Hematopoietic multipotent progenitor cell treated with erythropoietin and hydrocortisone succinate and interleukin-3 and kit ligand, for 15 days (in vitro differentiated cells): ENCODE measurements around the gene SVOP.
"Not testable (repeated sequence)": the region's sequence is repeated elsewhere in the genome, so short reads cannot be mapped to it uniquely, and the experiment has no call there.

Source experiments
- DNase-seq: peaks from one replicate; pipeline ENCODE4 v3.0.0-alpha.2; 2015; ENCODE audit warnings: low spot score

The SVOP gene

GRCh38 chr12:109033239-109034196 is 12.7 kb upstream of the SVOP start:
- DNase-seq = no peak

- no peak for DNase-seq
Observed at GRCh38 chr12:109029411-109029810, 8.5 kb upstream of the SVOP start.

- DNase-seq = not testable (repeated sequence)
Observed at GRCh38 chr12:109028624-109029023, 7.8 kb upstream of the SVOP start.

- DNase-seq = no peak
Observed at GRCh38 chr12:109027767-109028166, 6.9 kb upstream of the SVOP start.

DNA sequence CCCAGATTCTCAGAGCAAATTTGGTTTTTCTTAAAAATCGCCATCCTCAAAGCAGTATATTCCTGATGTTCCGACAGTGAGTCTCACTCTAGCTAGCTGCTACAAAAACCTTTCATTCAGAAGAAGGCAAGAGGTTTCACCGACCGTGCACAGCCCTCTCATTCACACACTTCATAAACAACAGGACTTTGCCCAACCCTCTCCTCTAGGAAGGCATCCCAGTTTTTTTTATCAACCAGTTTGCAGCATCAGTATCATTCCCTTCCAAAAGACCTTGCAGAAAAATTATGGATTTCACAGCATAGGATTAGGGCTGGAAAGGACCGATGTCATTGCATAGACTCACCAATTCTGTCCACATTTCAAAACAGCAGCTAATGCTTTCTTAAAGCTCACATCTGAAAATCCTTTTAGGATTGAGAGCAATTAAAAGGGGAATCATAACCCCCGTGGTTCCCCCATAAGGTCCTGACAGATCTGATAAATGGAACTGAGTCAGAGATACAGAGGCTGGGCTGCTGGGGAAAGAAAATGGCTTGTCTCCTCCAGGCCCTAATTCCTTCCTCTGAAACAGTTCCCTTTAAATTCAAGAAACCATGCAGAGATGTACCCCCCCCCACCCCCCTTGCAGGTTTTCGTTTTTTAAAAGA is 597 bp downstream of the SVOP start:
- DNase-seq = no peak

DNA sequence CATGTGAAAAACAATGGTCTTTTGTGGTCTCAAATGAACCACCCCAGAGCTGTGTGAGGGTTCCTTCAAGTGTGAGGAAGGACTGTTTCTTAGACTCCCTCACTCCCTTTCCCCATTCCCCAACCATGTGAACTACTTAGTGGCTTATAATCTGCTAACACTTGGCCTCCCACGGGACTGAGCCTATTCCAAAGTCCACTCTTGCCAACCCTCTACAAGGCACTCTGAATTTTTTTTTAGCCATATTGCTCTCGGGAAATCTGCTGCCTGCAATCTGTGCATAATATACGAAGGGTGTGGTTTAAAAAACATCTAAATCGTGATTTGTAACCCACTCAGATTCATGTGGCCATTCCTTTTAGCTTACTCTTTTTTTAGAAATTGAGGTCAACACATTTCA is 2.6 kb downstream of the SVOP start:
- DNase-seq = no peak

DNA sequence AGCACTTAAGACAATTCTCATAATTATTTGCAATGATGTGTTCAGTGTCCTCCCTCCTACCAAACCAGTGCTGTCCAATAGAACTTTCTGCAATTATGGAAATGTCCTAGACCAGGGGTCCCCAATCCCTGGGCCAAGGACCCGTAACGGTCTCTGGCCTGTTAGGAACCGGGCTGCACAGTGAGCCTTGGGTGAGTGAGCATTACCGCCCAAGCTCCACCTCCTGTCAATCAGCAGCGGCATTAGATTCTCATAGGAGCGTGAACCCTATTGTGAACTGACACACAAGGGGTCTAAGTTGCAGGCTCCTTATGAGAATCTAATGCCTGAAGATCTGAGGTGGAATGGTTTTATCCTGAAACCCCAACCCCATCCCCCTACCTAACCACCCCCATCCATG is 3.9 kb downstream of the SVOP start:
- DNase-seq = no peak

DNA sequence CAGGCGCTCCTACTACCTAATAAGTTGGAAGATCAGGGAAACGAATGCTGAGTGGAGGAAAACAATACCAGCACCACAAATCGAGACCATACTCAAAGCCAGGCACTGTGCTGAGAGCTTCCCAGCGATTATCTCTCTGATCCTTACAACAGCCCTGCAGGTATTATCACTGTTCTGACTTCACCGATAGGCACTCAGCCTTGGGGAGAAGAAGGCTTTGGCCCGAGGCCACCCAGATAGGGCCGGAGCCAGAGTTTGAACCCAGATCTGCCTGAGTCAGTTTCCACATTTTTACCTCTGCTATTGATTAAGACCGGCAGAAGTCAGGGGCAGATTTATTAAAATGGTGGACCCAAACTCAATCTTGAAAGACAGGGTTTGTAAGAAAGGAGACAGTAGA is 4.9 kb downstream of the SVOP start:
- no peak for DNase-seq

DNA sequence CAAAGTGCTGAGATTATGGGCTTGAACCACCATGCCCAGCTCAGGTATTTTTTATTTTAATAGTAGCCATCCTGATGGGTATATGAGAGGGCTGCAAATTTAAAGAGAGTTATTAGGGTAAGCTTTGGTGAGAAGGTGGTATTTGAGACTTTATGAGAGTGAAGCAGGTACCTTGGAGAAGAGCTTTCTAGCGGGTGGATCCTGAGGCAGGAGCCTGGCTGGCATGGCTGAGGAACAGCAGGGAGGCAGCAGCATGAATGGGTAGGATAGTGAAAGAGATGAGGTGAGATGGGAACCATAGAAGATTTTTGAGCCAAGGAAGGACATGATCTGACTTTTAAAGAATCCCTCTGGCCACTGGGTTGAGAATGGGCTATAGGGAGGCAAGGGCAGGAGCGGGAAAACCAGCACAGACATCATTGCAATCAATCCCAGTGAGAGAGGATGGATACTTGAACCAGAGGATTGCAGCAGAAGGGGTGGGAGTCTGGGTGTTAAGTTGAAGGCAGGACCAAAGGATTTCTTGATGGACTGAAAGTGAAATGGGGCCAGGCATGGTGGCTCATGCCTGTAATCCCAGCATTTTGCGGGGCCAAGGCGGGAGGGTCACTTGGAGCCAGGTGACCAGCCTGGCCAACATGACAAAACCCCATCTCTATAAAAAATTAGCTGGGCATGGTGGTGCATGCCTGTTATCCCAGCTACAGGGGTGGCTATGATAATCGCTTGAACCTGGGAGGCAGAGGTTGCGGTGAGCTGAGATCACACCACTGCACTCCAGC is 5.7 kb downstream of the SVOP start:
- no peak for DNase-seq

DNA sequence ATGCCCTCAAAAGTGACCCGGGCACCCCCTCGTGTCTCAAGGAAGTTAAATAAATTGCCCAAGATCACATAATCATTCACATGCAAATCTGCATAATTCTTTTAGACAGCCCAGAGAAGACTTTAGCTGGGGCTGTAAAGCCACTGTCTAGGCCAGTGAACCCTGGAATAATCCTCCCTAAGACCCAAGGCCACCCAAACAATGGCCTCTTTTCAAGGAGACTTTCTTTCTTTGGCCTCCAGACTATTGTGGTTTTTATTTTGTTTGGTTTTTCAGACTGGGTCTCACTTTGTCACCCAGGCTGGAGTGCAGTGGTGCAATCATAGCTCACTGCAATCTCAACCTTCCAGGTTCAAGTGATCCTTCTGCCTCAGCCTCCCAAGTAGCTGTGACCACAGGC is 10.6 kb downstream of the SVOP start:
- DNase-seq = no peak

GRCh38 chr12:109009766-109010165 is 11.1 kb downstream of the SVOP start:
- DNase-seq = no peak

GRCh38 chr12:109004017-109004416 is 16.9 kb downstream of the SVOP start:
- DNase-seq = no peak

GRCh38 chr12:108996320-108996719 is 24.5 kb downstream of the SVOP start:
- no peak for DNase-seq

DNA sequence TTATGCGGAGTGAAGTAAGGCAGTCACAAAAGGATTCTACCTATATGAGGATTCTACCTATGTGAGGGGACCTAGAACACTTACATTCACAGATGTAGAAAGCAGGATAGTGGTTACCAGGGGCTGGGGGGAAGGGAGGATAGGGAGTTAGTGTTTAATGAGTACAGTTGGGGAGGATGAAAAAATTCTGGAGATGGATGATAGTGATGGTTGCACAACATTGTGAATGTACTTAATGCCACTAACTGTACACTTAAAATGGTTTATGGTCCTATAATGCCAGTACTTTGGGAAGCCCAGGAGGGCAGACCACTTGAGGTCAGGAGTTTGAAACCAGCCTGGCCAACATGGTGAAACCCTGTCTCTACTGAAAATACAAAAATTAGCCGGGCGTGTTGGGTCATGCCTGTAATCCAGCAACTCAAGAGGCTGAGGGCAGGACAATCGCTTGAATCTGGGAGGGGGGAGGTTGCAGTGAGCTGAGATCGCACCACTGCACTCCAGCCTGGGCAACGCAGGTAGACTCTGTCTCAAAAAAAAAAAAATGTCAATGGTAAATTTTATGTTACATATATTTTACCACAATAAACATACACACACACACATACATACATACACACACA is 25.4 kb downstream of the SVOP start:
- no peak for DNase-seq

GRCh38 chr12:108990103-108990502 is 30.8 kb downstream of the SVOP start:
- not testable (repeated sequence) for DNase-seq

GRCh38 chr12:108989376-108989775 is 31.5 kb downstream of the SVOP start:
- no peak for DNase-seq

DNA sequence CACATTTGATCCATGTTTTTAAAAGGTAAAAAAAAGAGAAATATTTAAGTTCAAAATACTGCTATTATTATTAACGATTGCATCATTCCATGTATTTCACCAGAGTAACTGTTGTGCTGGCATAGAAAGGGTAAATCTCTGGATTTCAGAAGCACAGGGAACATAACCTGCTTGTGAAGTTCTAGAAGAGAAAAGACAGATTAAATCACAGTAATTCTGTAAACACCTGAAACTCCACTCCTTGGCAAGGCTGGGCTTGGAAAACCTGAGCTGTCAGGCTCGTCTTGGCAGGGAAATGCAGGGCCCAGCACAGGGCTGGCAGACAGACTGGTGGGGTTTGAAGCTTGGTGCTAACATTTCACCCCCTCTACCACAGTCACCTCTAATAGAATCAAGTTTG is 35.1 kb downstream of the SVOP start:
- no peak for DNase-seq

GRCh38 chr12:108983227-108983626 is 37.6 kb downstream of the SVOP start:
- DNase-seq = no peak

GRCh38 chr12:108982621-108983219 is 38.1 kb downstream of the SVOP start:
- no peak for DNase-seq

DNA sequence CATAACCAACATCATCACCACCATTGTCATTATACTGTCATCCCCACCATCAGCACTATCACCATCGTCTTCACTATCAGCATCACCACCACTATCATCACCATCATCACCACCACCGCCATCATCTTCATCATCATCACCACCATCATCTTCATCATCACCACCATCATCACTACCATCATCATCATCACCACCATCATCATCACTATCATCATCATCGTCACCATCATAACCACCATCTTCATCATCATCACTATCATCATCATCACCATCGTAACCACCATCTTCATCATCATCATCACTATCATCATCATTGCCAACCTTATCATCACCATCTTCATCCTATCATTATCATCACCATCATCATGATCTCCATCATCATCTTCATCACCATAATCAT is 39.0 kb downstream of the SVOP start:
- no peak for DNase-seq

DNA sequence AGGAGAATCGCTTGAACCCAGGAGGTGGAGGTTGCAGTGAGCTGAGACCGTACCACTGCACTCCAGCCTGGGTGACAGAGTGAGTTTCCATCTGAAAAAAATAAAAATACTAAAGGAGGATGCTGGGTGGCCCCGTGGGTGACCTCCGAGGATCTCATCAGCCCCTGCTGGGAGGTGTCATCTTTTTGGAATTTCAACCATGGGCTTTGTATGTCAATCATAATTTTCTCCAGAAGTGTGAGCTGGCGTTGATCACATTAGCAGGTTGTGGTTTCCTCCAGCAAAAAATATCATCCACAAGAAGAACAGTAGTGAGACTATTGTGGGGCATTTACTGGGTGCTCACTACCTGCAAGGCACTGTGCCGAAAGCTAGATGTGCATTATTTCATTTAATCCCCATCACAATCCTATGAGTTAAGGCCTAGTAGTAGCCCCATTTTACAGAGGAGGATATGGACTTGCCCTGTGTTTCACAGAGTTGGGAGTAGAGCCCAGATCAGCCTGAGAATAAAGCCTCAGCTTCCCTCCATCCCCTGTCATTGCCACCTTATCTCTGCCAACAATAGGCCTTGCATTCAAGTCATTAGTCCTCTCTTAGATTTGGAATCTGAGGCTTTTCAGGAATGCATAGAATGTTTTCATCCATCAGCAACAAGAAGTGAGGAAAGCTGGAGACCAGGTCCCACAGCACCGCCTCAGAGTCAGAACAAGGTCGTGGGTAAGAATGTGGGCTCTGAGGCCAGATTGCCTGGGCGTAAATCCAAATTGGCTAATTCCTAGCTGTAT is 39.8 kb downstream of the SVOP start:
- no peak for DNase-seq
